Activated CD8-positive, alpha-beta T cell treated with anti-CD3 and anti-CD28 coated beads, Interleukin-2, amount 10 ng/mL, durations not matched to agents 7 days and 5 days (primary cell): ENCODE data around the gene MACROD2. TPM values are rescaled to one million over a fixed set of nuclear protein-coding genes. Genes with fewer than 3 reads are reported as not detected.
"Not testable (repeated sequence)": the region's sequence is repeated elsewhere in the genome, so short reads cannot be mapped to it uniquely, and the experiment has no call there.

Experiments
- ATAC-seq: fragments of 150-1000 bp; cut with Tn5 transposase; one replicate; pipeline ENCODE4 v1.10.0; 2021; ENCODE audit warnings: moderate library complexity
- CTCF ChIA-PET: fragments of 350-600 bp; sonication (Branson Sonifier 250); formaldehyde crosslinking; loops from one replicate; lab custom pipeline; 2021; ENCODE audit warnings: antibody characterized with exemption; lab: Charles Lee
- POLR2A ChIA-PET: fragments of 350-600 bp; sonication (Branson Sonifier 250); formaldehyde crosslinking; loops from one replicate; lab custom pipeline; 2021; ENCODE audit warnings: antibody characterized with exemption; lab: Charles Lee
- DNase-seq: peaks from one replicate; pipeline ENCODE4 v3.0.0-alpha.2; 2020
- H3K27ac Mint-ChIP-seq: one replicate; pipeline ENCODE4 v1.8.0; 2021; ENCODE audit warnings: mild to moderate bottlenecking, mixed read lengths
- H3K27me3 Mint-ChIP-seq: one replicate; pipeline ENCODE4 v1.8.0; 2021; ENCODE audit warnings: low read depth, mixed read lengths
- H3K36me3 Mint-ChIP-seq: one replicate; pipeline ENCODE4 v1.8.0; 2021; ENCODE audit warnings: low read depth, mixed read lengths
- H3K4me1 Mint-ChIP-seq: one replicate; pipeline ENCODE4 v1.8.0; 2021; ENCODE audit warnings: low read depth, mixed read lengths
- H3K4me3 Mint-ChIP-seq: one replicate; pipeline ENCODE4 v1.8.0; 2021; ENCODE audit warnings: mild to moderate bottlenecking, mixed read lengths
- H3K9me3 Mint-ChIP-seq: one replicate; pipeline ENCODE4 v1.8.0; 2022; ENCODE audit warnings: mixed read lengths; ENCODE audit not compliant: insufficient read depth
- total RNA-seq, 2 experiments: library from RNA; stranded (reverse); gene quantifications; one replicate each; pipeline ENCODE4 v1.2.3, GENCODE V29; 2021

The MACROD2 gene
- total RNA-seq, 2 experiments from 2014 or later, result 0.08 TPM; not detected in 1

DNA sequence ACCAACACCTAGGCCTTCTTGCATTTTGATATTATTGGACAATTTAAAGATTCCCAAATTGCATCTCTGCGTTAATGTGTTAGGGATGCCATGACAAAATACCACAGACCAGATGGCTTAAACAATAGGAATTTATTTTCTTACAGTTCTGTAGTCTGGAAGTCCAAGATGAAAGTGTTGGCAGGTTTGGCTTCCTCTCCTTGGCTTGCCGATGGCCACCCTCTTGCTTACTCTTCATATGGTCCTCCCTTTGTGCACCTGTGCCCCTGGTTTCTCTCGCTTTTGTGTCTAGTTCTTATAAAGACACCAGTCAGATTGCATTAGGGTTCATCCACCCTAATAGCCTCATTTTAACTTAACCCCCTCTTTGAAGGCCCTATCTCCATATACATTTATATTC lies 1184.5 kb downstream of the MACROD2 start:
- Mint-ChIP-seq H3K27ac (no peak overlapping the region), H3K36me3 (no peaks in the 10 kb centered on the region), H3K9me3 (no peaks in the 10 kb centered on the region), H3K27me3 (no peaks in the 10 kb centered on the region), H3K4me1 (no peaks in the 10 kb centered on the region), H3K4me3 (no peak overlapping the region)
- CTCF ChIA-PET, result no interaction called here
- no peak for ATAC-seq
- POLR2A ChIA-PET, result no interaction called here
- no peak for DNase-seq

DNA sequence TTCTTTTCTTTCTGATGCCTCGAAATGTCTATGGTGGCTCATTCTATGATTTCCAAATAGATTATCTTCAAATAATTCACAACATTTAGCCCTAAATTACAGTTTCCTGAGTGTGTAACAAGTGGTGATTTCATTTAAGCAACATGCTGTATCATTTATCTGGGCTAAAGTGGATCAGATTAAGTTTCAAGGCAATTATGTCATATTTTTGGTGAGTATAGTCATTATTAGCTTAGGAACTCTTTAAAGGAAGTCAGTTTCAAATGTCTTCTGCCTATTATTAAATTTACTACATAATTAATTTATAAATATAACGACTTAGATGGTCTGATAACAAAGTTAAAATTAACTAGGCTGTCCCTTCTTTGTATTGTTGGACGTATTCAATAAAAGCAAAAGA lies 1190.0 kb downstream of the MACROD2 start:
- POLR2A ChIA-PET, result no interaction called here
- no peak for DNase-seq
- no peaks in the 10 kb centered on the region for H3K36me3 Mint-ChIP-seq
- H3K9me3 Mint-ChIP-seq, result no peaks in the 10 kb centered on the region
- no peaks in the 10 kb centered on the region for H3K27me3 Mint-ChIP-seq
- no peak for ATAC-seq
- H3K27ac Mint-ChIP-seq, result no peak overlapping the region
- no peak overlapping the region for H3K4me3 Mint-ChIP-seq
- H3K4me1 Mint-ChIP-seq, result no peaks in the 10 kb centered on the region
- CTCF ChIA-PET, result no interaction called here

DNA sequence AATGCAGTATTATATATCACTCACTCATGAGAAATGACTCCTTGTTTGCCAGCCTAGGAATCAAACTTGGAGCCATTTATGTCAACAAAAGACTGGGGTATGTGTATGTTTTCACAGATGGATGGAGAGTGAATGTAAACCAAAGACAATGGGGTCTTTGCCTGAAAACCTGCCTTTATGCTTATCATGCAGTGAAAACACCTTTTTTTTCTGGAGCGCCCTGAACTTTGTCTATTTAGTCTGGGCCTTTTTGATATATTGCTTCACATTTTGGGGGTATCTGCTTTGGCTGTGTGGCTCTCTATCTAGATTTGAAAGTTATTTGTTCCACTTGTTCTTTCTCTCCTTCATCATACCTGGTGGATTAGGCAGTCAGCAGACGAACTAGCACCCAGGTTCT lies 1190.6 kb downstream of the MACROD2 start:
- POLR2A ChIA-PET, result no interaction called here
- CTCF ChIA-PET, result no interaction called here
- H3K4me3 Mint-ChIP-seq, result no peak overlapping the region

DNA sequence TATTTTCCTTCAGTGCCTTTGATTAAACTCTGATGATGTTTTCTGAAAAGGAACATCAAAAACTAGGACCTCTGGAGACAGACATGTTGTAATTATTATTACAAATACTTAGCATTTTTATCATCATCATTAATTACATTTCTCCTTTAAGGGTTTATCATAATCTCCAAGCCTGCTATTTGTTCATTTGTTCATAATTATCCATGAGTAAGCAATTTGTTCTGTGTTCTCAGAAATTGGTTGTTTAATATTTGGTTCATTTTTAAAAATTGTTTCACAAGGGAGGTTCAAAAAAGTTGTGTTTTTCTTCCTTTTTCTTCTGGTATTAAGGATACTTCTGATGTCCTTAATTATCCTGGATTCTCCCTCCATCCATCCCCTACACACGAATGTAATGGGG lies 1192.3 kb downstream of the MACROD2 start:
- DNase-seq, result no peak
- no peak overlapping the region for H3K4me3 Mint-ChIP-seq
- no peaks in the 10 kb centered on the region for H3K27me3 Mint-ChIP-seq
- no peaks in the 10 kb centered on the region for H3K4me1 Mint-ChIP-seq
- no peak for ATAC-seq
- ChIA-PET CTCF (no interaction called here), POLR2A (no interaction called here)
- no peak overlapping the region for H3K27ac Mint-ChIP-seq
- H3K36me3 Mint-ChIP-seq, result no peaks in the 10 kb centered on the region
- H3K9me3 Mint-ChIP-seq, result no peaks in the 10 kb centered on the region

More for the DNA sequence above, 1190.6 kb downstream of the MACROD2 start:
- no peaks in the 10 kb centered on the region for H3K36me3 Mint-ChIP-seq
- H3K27me3 Mint-ChIP-seq, result no peaks in the 10 kb centered on the region
- no peak overlapping the region for H3K27ac Mint-ChIP-seq
- no peaks in the 10 kb centered on the region for H3K4me1 Mint-ChIP-seq
- no peak for ATAC-seq
- no peak for DNase-seq
- H3K9me3 Mint-ChIP-seq, result no peaks in the 10 kb centered on the region

DNA sequence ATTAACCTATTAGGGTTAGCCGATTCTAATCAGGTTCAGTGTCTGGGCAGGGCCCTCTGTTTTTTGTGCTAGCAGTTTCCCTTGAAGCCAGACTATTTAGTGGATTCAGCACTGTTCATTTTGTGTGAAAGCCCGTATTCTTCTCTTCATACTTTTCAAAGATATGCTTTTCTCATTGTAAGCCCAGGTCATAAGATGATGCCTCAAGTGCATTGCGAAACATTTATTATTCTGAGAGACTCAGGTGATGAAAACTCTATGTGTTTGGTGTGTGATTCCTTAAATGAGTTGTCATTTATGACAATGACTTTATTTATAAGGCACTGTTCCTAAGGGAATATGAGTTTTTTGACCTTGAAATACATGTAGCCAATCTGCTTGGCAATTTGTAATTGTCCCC lies 1193.1 kb downstream of the MACROD2 start:
- DNase-seq (no peak), ATAC-seq (no peak)
- H3K27me3 Mint-ChIP-seq, result no peaks in the 10 kb centered on the region
- H3K9me3 Mint-ChIP-seq, result no peaks in the 10 kb centered on the region
- H3K4me3 Mint-ChIP-seq, result no peak overlapping the region
- no peaks in the 10 kb centered on the region for H3K4me1 Mint-ChIP-seq
- ChIA-PET POLR2A (no interaction called here), CTCF (no interaction called here)
- H3K36me3 Mint-ChIP-seq, result no peaks in the 10 kb centered on the region
- no peak overlapping the region for H3K27ac Mint-ChIP-seq

DNA sequence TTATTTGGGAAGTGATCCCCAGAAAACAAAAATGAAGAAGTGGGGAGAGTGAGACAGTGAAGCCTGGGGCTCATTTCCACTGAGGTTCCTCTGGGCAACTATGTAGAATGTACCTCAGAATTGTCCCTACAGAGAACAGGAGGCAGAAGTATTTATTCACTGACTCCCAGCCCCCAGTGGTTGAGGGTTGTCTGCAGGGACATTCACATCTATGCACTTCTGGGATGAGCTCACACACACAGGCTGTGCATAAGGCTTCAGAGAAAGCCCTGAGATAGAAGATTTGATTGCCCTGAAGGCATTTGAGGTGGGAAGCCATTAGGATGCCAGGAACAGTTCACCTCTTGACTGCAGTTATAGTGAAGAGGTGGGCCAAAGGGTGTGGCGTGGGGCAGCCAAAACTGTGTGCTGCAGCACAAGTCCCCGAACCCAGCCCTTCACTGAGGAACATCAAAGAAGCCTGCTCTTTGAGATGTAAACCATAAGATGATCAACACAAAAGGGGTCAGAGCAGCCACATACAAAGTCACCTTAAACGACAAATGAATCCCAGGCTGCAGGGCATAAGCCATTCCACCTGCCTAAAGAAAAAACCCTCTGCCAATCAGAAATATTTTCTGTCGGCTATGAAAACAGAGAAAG lies 1195.9 kb downstream of the MACROD2 start:
- Mint-ChIP-seq H3K4me1 (no peaks in the 10 kb centered on the region), H3K36me3 (no peaks in the 10 kb centered on the region), H3K27ac (no peak overlapping the region), H3K27me3 (no peaks in the 10 kb centered on the region), H3K9me3 (no peaks in the 10 kb centered on the region), H3K4me3 (no peak overlapping the region)
- ChIA-PET POLR2A (no interaction called here), CTCF (no interaction called here)
- no peak for ATAC-seq
- DNase-seq, result no peak

DNA sequence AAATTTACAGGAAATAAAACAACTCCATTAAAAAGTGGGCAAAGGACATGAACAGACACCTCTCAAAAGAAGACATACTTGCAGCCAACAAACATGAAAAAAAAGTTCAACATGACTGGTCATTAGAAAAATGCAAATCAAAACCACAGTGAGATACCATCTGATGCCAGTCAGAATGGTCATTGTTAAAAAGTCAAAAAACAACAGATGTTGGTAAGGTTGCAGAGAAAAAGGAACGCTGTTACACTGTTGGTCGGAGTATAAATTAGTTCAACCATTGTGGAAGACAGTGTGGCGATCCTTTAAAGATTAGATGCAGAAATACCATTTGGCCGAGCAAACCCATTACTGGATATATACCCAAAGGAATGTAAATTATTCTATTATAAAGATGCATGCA lies 1200.1 kb downstream of the MACROD2 start:
- CTCF ChIA-PET, result no interaction called here
- no peaks in the 10 kb centered on the region for H3K27me3 Mint-ChIP-seq
- H3K36me3 Mint-ChIP-seq, result no peaks in the 10 kb centered on the region
- POLR2A ChIA-PET, result no interaction called here
- no peaks in the 10 kb centered on the region for H3K9me3 Mint-ChIP-seq
- no peak overlapping the region for H3K27ac Mint-ChIP-seq
- DNase-seq, result no peak
- no peak overlapping the region for H3K4me3 Mint-ChIP-seq
- ATAC-seq, result no peak
- H3K4me1 Mint-ChIP-seq, result no peaks in the 10 kb centered on the region

DNA sequence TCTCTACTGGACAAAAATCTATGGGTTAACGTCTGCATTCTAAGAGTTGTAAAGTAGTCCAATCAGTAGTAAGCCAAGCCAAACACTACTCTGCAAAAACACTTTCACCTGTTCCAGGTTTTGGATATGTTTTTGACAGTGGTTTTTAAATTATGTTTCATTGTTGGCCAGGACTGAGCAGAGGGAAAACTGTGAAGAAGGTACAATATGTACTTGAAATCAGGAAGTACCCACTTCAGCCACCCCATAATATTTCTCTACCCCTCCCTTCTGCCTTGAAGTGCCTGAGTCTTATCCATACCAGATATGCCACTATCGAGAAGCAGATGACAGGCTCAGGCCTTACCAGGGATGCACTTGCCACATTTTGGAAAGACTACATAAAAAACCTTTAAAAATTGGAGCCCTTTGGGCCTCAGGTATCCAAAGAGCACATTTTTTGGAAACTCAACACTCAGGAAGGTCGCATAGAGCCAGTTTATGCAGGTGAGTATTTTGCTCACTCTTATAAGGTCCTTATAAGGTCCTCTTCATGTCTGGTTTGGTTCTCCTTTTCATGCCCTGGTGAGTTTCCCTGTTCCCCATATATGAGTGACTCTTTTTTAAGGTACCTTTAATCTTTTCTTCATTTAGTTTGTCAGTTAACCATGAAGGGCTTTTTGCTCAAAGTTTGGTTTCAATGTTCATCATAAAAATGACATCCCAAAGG lies 1201.4 kb downstream of the MACROD2 start:
- Mint-ChIP-seq H3K36me3 (no peaks in the 10 kb centered on the region), H3K27ac (no peak overlapping the region), H3K4me1 (no peaks in the 10 kb centered on the region), H3K27me3 (no peaks in the 10 kb centered on the region), H3K4me3 (no peak overlapping the region), H3K9me3 (no peaks in the 10 kb centered on the region)
- ChIA-PET POLR2A (no interaction called here), CTCF (no interaction called here)
- no peak for DNase-seq
- no peak for ATAC-seq

DNA sequence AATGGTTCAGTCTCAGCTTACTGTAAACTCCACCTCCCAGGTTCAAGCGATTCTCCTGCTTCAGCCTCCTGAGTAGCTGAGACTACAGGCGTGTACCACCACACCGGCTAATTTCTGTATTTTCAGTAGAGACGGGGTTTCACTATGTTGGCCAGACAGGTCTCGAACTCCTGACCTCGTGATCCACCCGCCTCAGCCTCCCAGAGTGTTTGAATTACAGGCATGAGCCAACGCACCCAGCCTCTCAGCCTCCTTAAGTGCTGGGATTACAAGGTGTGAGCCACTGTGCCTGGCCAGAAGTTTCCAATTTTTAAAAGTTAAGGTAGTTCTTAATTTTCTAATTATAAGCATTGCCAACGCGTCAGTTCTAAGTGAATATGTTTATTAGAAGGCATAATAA lies 1202.7 kb downstream of the MACROD2 start:
- ATAC-seq, H3K36me3 Mint-ChIP-seq, H3K4me3 Mint-ChIP-seq, H3K27me3 Mint-ChIP-seq, POLR2A ChIA-PET, CTCF ChIA-PET, H3K27ac Mint-ChIP-seq, H3K4me1 Mint-ChIP-seq, DNase-seq, H3K9me3 Mint-ChIP-seq: not testable (repeated sequence)

DNA sequence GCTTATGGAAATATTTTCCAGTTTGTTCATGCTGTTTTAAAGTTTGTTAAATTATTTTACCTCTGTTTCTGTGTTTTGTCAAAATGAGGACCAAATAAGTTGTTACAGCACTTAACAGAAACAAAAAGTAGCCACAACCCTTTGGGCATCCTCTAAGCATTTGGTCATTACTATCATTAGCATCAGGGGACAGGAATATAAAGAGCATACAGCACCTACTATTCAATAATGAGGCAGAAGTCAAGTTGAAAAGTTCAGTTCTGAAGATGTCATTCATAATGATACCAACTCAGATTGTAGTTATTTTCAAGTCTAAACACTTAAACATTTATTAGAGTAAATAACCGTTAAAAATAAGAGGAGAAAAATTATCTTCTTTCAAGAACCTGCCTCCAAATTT lies 1204.4 kb downstream of the MACROD2 start:
- ATAC-seq (no peak), DNase-seq (no peak)
- H3K4me1 Mint-ChIP-seq, result no peaks in the 10 kb centered on the region
- POLR2A ChIA-PET, result no interaction called here
- H3K27ac Mint-ChIP-seq, result no peak overlapping the region
- CTCF ChIA-PET, result no interaction called here
- H3K27me3 Mint-ChIP-seq, result no peaks in the 10 kb centered on the region
- H3K9me3 Mint-ChIP-seq, result no peaks in the 10 kb centered on the region
- no peaks in the 10 kb centered on the region for H3K36me3 Mint-ChIP-seq
- no peak overlapping the region for H3K4me3 Mint-ChIP-seq

DNA sequence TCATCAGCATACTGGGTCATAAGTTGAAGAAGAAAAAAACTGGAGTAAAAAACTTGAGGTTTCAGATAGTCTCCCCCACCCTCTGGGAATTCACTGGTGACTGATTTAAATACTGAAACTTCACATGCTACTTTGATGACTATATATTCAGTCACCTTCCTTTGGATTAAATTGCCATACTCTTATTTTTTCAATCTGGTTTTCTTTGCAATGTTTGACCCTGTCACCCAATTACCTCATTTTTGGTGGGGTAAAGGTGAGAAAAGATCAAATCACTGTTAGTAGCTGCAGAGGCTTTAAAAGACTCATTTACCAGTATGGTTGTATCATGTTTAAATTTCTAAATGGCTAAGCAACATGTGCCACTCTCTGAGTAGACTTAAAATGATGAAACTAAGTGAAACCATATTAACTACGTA lies 1204.8 kb downstream of the MACROD2 start:
- Mint-ChIP-seq H3K4me3 (no peak overlapping the region), H3K4me1 (no peaks in the 10 kb centered on the region), H3K27me3 (no peaks in the 10 kb centered on the region), H3K9me3 (no peaks in the 10 kb centered on the region), H3K27ac (no peak overlapping the region), H3K36me3 (no peaks in the 10 kb centered on the region)
- ChIA-PET POLR2A (no interaction called here), CTCF (no interaction called here)
- no peak for ATAC-seq
- DNase-seq, result no peak

DNA sequence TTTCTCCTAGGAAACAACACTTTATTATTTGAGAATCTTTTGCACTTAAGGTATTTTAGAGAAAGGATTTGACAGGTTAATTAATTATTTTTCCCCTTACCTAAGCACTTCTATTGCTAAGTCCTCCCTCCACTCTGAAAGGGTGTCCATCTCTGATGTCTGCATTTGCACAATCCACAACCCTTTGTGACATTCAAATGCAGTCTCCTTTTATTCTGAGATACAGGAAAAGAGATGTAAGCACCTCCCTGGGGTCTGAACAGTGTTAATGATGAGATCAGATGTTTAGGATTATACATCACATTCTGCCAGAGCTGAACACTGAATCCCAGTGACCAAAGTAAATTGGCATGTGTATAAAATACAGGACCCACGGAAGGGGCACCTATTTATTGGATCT lies 1206.3 kb downstream of the MACROD2 start:
- H3K4me1 Mint-ChIP-seq, result no peaks in the 10 kb centered on the region
- no peaks in the 10 kb centered on the region for H3K27me3 Mint-ChIP-seq
- no peaks in the 10 kb centered on the region for H3K36me3 Mint-ChIP-seq
- POLR2A ChIA-PET, result no interaction called here
- no peak overlapping the region for H3K4me3 Mint-ChIP-seq
- no peaks in the 10 kb centered on the region for H3K9me3 Mint-ChIP-seq
- H3K27ac Mint-ChIP-seq, result no peak overlapping the region
- ATAC-seq, result no peak
- CTCF ChIA-PET, result no interaction called here
- DNase-seq, result no peak

DNA sequence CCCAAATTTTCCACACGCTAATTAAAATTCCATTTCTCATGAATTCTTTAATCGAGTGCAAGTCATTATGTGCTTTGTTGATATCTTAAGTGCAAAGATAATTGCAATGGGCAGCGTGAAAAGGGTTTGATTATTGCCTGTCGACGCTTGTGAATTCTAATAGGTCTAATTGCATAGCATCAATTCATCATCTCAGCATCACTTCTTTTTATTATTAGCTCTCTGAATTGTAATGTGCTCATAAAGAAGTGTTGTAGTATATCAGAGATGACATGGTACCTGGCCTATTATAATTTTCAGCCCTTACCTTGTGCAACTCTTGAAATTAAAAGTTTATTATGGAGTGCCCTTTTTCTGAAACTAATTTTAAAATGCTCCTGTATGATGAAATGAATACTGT lies 1208.9 kb downstream of the MACROD2 start:
- Mint-ChIP-seq H3K27me3 (no peaks in the 10 kb centered on the region), H3K4me3 (no peak overlapping the region), H3K9me3 (peaks cover 9% of the 10 kb centered on the region), H3K36me3 (no peaks in the 10 kb centered on the region), H3K4me1 (no peaks in the 10 kb centered on the region), H3K27ac (no peak overlapping the region)
- POLR2A ChIA-PET, result no interaction called here
- CTCF ChIA-PET, result no interaction called here
- ATAC-seq, result no peak
- DNase-seq, result no peak
